A204.1 (cell line): Measurements from ENCODE around the gene CFAP221.

Source experiments
- FAIRE-seq: peaks from 2 replicates; lab custom pipeline; 2012; peaks lifted over from hg19 to GRCh38; lab: Jason Lieb, UNC

The CFAP221 gene

GRCh38 chr2:119646149-119646548 is 101.9 kb downstream of the CFAP221 start:
- no peak for FAIRE-seq

DNA sequence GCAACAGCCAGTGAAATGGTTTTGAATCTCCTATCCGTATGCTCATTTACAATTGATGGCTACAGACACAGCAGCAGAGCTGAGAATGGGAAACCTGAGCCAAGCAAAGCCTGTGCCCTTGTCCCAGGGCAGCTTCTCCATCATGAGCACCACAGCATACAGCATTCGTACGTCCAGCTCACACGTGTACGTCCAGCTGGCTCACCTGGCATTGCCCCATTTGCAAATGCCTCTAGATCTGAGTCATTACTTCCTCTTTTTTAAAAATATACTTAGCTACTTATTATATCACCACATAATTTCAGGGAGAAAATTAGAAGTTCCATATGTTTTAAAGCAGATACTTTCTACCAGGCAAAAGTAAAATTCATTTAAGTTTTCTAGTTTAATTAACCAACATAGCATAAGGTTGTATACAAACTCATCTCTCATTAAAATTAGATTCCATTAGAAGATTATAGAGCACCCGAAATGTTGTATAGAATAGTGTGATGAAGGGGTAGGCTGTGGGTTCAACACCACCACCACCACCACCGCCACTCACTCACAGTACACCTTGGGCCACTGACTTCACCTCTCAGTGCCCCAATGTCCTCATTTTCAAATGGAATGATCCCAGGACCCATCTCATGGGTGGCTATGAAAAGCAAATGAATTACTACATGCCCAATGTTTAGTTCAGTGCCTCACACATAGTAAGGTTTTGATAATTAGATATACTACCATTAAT is 103.4 kb downstream of the CFAP221 start:
- no peak for FAIRE-seq

DNA sequence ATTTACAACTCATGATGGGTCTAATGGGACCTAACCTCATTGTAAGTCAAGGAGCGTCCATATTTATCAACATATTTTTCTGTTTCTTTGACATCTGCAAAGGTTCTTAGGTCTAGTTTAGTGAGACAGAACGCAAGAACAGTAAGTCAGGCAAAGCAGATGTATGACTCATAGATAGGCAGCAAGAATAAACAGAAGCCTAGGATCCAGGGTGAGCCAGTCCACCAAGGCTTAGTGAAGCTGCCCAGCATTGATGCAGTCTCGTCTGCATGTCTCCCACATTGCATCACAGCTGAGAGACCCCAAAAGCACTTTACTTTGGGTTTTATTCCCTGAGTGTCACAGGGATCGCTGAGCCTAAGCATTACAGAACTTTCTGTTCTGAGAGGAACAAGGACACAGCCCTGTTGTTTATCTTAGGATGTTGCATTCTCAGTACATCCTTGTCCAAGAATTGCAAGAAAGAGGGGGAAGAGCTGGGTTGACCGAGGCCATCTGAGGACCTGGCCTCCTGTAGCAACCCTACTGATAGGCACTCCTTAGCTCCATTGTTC is 105.2 kb downstream of the CFAP221 start:
- FAIRE-seq, result no peak

- FAIRE-seq, result no peak
Observed at GRCh38 chr2:119650206-119650605, 106.0 kb downstream of the CFAP221 start.

DNA sequence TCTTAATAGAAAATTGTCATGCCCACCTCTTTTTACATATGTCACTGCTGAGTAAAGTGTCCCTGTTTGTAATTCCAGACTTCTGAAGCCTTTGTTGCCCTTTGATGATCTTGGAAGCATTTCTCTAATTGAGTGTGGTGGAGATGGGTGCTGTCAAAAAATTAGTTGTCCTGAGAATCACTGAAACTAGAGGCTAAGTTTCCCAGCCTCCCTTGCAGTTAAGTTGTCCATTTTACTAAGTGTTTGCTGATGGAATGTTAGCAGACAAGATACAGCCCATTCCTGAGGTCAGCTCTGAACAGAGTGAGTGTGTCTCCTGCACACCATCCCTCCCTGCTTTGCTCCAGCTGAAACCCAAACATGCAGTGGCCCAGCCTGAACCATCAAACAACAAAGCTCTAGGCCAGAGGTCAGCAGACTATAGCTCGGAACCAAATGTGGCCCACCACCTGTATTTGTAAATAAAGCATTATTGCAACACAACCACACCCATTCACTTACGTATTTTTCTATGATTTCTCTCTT is 106.7 kb downstream of the CFAP221 start:
- no peak for FAIRE-seq

GRCh38 chr2:119657466-119658145 is 113.4 kb downstream of the CFAP221 start:
- no peak for FAIRE-seq

DNA sequence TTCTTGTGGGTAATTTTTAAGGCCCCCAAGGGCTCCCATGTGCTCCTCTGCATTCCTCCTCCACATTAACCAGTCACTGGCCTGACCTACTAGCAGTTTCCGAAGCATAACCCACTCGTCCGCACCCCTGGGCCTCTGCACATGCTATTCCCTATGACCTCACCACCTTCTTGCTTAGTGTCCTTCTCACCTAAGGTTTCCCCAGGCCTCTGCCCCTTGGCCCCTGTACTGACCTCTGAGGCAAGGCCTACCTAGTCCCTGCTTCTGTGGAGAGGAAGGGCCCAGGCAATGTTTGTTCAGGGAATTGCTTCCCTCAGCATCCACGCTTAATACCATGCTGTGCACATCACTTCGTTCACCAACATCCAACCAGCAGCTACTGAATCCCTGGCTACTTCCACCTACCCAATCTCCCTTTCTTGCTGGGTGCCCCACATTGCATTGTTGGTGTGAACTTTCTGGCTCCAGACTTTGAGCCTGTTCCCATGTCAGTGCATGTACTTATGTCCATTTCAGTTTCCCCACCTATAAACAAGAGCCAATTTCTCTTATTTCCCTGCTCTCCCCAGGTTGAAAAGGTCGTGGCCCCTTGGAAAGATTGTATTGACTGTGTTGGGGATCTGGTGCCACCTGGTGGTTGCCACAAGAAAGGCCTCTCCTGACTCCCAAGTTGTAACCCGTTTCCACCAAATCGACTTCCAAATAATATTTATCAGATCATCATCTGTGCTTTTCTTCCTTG is 115.5 kb downstream of the CFAP221 start:
- no peak for FAIRE-seq

GRCh38 chr2:119660343-119660658 is 116.1 kb downstream of the CFAP221 start:
- FAIRE-seq, result no peak

DNA sequence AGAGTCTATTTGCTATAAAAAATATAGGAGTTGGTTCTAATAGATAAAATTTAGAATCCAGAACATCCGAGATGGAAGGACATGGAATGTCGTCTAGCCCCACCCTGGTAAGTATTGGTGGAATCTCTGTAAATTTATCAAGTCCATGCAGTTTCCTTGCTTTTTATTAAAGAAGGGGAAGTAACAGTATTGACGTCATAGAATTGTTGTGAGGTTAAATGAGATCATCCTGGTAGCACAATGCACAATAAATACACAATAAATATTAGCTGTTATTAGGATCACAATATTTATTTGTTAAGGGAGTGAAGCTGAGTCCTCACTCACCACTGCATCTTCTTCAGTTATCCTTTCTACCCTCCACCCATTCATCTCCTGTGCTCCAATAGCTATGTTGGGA is 118.0 kb downstream of the CFAP221 start:
- FAIRE-seq, result no peak

DNA sequence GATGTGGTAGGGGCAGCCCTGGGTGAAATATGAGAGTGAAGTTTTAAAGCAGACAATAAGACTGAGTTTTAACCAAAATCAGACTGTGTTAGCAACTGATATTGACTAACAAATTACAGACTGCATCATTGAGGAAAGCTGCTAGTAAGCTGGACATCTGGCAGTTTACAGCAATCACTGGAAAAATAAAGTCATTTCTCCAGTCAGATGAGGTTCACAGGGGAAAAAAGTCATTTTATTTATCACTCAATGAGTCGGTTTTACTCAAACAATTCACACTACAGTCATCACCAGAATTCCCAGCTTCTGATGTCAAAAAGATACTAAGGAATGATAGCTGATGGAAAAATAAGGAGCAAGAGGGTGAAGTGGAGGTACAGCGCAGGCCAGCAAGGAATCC is 124.3 kb downstream of the CFAP221 start:
- no peak for FAIRE-seq

- no peak for FAIRE-seq
Observed at GRCh38 chr2:119671016-119671415, 126.8 kb downstream of the CFAP221 start.

DNA sequence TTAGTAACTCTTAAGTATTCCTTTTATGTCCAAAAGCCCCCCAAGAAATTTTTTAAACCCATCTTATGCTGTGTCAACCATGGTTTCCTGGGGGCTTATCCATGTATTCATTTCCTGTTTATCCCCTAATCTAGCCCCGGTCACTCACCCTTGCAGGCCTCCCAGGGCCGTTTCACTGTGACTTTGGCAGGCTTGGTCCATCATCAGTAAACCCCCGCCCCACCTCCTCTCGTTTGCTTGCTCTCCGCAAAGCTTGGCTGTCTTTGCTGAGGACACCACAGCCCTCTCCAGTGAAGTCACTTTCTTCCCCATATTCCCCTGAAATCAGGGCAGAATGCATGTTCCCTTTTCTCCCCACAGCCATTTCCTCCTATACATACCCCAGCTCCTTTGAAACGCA is 127.5 kb downstream of the CFAP221 start:
- no peak for FAIRE-seq

DNA sequence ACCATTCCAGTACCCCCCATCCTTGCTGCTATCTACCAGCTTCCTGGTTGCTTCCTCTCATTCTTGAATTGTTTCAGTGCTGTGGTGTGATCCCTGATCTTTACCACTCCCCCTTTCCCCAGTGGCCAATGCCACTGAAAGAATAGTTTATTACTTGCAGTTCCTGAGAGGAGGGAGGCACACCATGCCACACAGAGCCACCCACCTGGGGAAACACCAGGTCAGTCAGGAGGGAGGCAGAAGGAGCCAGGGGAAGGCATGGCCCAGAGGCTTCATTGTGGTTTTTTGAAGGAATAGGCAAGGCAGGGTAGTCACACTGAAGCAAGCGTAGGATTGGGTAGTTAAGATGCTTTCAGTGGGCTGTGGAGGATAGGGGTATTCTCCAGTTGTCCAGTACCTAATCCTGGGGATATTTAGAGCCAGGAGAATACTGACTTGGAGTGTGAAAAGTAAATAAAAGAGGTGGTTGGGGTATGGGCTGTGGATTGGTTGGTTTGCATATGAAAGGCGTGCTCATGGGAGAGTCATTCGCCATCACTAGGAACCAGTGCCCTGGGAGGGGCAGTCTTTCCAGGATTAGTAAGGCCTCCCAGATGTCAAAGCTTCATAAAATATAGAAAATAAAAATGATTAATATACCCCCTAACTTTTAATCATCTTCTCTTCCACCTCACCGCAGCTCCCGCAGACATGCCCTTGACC is 128.1 kb downstream of the CFAP221 start:
- no peak for FAIRE-seq

- FAIRE-seq, result no peak
Observed at GRCh38 chr2:119673796-119674195, 129.5 kb downstream of the CFAP221 start.

- no peak for FAIRE-seq
Observed at GRCh38 chr2:119674711-119675500, 130.7 kb downstream of the CFAP221 start.

DNA sequence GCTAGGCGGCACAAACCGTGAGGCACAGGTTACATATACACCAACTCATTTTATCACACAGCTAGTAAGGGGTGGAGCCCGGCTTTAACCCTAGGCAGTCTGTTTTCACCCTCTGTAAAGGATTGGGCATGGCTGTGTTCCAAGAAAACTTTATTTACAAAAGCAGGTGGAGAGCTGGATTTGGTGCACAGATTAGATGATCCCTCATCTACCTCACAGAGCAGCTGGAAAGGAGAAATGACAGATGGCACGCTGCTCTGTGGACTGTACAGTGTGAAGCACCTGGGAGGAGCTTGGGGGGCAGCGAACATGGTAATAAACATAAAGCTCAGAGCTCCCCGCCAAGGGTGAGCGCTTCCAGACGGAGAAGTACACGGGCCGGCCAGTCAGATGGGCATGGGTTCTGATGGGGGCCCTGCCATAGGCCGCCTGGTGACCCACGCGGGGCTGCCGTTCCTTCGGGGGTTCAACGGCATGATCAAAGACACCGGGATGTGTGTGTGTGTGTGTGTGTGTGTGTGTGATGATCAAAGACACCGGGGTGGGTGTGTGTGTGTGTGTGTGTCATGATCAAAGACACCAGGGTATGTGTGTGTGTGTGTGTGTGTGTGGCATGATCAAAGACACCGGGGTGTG is 133.9 kb downstream of the CFAP221 start:
- no peak for FAIRE-seq

DNA sequence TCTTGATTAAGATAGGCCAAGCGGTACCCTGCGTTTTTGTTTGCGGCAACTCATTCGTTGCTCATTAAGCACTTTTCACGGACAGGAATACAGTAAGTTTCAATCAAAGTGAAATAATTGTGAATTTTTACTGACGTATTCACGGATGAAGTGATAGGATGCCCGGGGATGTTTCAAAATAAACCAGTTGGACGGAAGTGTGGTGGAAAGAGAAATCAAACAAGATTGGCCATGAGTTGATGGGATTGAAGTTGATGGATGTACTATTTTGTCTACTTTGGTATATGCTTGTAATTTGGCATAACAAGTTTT is 135.2 kb downstream of the CFAP221 start:
- no peak for FAIRE-seq

- no peak for FAIRE-seq
Observed at GRCh38 chr2:119679846-119680245, 135.6 kb downstream of the CFAP221 start.

GRCh38 chr2:119680457-119681202 is 136.4 kb downstream of the CFAP221 start:
- no peak for FAIRE-seq

DNA sequence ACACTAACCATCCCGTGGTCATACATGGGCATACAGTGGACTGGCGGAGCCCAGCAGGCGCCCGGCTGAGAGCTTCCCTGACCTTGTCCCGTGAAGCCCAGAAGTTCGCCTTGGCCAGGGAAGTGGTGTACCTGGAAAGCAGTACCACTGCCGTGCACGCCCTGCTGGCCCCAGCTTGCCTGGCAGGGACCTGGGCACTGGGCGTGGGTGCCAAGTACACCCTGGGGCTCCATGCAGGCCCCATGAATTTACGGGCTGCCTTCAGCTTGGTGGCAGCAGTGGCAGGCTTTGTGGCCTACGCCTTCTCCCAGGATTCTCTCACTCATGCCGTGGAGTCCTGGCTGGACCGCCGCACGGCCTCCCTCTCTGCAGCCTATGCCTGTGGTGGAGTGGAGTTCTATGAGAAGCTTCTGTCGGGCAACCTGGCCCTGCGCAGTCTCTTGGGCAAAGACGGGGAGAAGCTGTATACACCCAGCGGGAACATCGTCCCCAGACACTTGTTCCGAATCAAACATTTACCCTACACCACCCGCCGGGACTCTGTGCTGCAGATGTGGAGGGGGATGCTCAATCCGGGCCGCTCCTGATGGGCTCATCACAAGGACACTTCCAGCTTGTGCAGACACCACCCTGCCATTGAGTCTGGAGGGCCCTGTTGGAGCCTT is 137.1 kb downstream of the CFAP221 start:
- FAIRE-seq, result no peak
